HepG2 (cell line): ENCODE results near the gene ALK. TPM values are rescaled to one million over a fixed set of nuclear protein-coding genes. Genes with fewer than 3 reads are reported as not detected.

Experiments
- ATAC-seq: fragments of 200-7000 bp; cut with Tn5 transposase; 3 replicates; pipeline ENCODE4 v1.9.1; 2020; ENCODE audit warnings: mild to moderate bottlenecking, moderate library complexity
- BruUV-seq: library from RNA; stranded (reverse); fragments of 400-500 nt; replicated peaks from 2 replicates; lab custom pipeline; 2021; lab: Mats Ljungman, UMichigan
- CTCF ChIA-PET: fragments of 300-600 bp; formaldehyde crosslinking; extraction: SDS; loops from one replicate; lab custom pipeline; 2021; ENCODE audit warnings: low total read pairs, inconsistent platforms, low intra/inter-chr PET ratio; lab: Yijun Ruan, JAX
- POLR2A ChIA-PET: fragments of 350-600 bp; sonication (Branson Sonifier 250); formaldehyde crosslinking; loops from one replicate; lab custom pipeline; 2020; ENCODE audit warnings: antibody characterized with exemption, inconsistent platforms; lab: Yijun Ruan, JAX
- DNase-seq: peaks from one replicate; pipeline ENCODE4 v3.0.0-alpha.2; 2015; ENCODE audit warnings: low spot score
- FAIRE-seq: peaks from 3 replicates; lab custom pipeline; 2011; peaks lifted over from hg19 to GRCh38; lab: Jason Lieb, UNC
- H2AFZ ChIP-seq: one replicate; pipeline ENCODE4 v1.6.1; 2011; ENCODE audit warnings: low read length, inconsistent platforms
- H3K27ac ChIP-seq: fragments of 300-600 bp; 3 replicates; pipeline ENCODE4 v1.8.0; 2011; ENCODE audit warnings: mixed run types, mild to moderate bottlenecking, mixed read lengths, low read length, inconsistent platforms; ENCODE audit not compliant: insufficient read depth; ENCODE audit errors: extremely low read length
- H3K27me3 ChIP-seq, 2 experiments: fragments of 200-600 bp in 1 of 2; 2 replicates in 1 of 2; 3 replicates in 1 of 2; pipeline versions ENCODE4 v1.6.0 to v1.8.0; 2011; ENCODE audit warnings: low read length in 2 of 2, mild to moderate bottlenecking in 2 of 2, moderate library complexity in 2 of 2, inconsistent platforms in 1 of 2; ENCODE audit not compliant: insufficient read depth in 2 of 2, control insufficient read depth in 1 of 2
- H3K36me3 ChIP-seq, 2 experiments: fragments of 200-600 bp in 1 of 2; replicated peaks in 1 of 2; 2 replicates in 1 of 2; 3 replicates in 1 of 2; pipeline versions ENCODE4 v1.5.1 to v1.8.0; 2011; ENCODE audit warnings: low read length in 2 of 2, inconsistent platforms in 1 of 2; ENCODE audit not compliant: insufficient read depth in 2 of 2, control insufficient read depth in 1 of 2
- H3K4me1 ChIP-seq: 2 replicates; pipeline ENCODE4 v1.5.1; 2012; ENCODE audit warnings: low read length, inconsistent platforms; ENCODE audit not compliant: insufficient read depth
- H3K4me2 ChIP-seq: 2 replicates; pipeline ENCODE4 v1.6.0; 2011; ENCODE audit warnings: low read depth, low read length, inconsistent platforms
- H3K4me3 ChIP-seq, 3 experiments: fragments of 200-600 bp in 1 of 3; sonication (generic), shearing (Covaris generic) in 1 of 3; replicated peaks in 1 of 3; 2 replicates each; pipeline ENCODE4 v1.5.1; 2011 to 2016; ENCODE audit warnings: low read length in 3 of 3, inconsistent platforms in 2 of 3, low read depth in 2 of 3, mild to moderate bottlenecking in 2 of 3, control low read depth in 1 of 3, mixed read lengths in 1 of 3; ENCODE audit not compliant: insufficient read depth in 1 of 3
- H3K79me2 ChIP-seq: one replicate; pipeline ENCODE4 v1.6.1; 2011; ENCODE audit warnings: low read length, inconsistent platforms; ENCODE audit not compliant: insufficient read depth
- H3K9ac ChIP-seq: 2 replicates; pipeline ENCODE4 v1.6.0; 2011; ENCODE audit warnings: mild to moderate bottlenecking, low read depth, low read length, inconsistent platforms; ENCODE audit not compliant: insufficient read depth
- H3K9me3 ChIP-seq: 2 replicates; pipeline ENCODE4 v1.5.1; 2012; ENCODE audit warnings: mild to moderate bottlenecking, low read length
- H4K20me1 ChIP-seq: 2 replicates; pipeline ENCODE4 v1.6.0; 2011; ENCODE audit warnings: inconsistent platforms, mild to moderate bottlenecking, low read length, moderate library complexity; ENCODE audit not compliant: insufficient read depth
- AGO1 ChIP-seq: fragments of 200-400 bp; formaldehyde crosslinking; IDR thresholded peaks from 2 replicates; pipeline ENCODE4 v1.6.1; 2017; ENCODE audit warnings: mild to moderate bottlenecking, low read depth, low read length, moderate library complexity; ENCODE audit not compliant: poor library complexity, severe bottlenecking
- BHLHE40 ChIP-seq: IDR thresholded peaks from 2 replicates; pipeline ENCODE4 v1.6.1; 2011; ENCODE audit warnings: low read length, improper control_type of control experiment
- CBX5 ChIP-seq: sonication (generic); formaldehyde crosslinking; IDR thresholded peaks from 2 replicates; pipeline ENCODE4 v1.4.0; 2020; ENCODE audit warnings: missing genetic modification reagents, borderline replicate concordance
- CEBPB ChIP-seq: IDR thresholded peaks from 2 replicates; pipeline ENCODE4 v1.6.1; 2011; ENCODE audit warnings: low read depth, low read length, improper control_type of control experiment, borderline replicate concordance
- FUBP1 ChIP-seq: sonication (generic); formaldehyde crosslinking; IDR thresholded peaks from 2 replicates; pipeline ENCODE4 v1.5.1; 2020; ENCODE audit warnings: missing genetic modification reagents, mild to moderate bottlenecking, borderline replicate concordance
- HNRNPUL1 ChIP-seq: fragments of 200-400 bp; formaldehyde crosslinking; IDR thresholded peaks from 2 replicates; pipeline ENCODE4 v1.6.1; 2017; ENCODE audit warnings: low read depth, mild to moderate bottlenecking, low read length, moderate library complexity
- KAT7 ChIP-seq: IDR thresholded peaks from 2 replicates; pipeline ENCODE4 v1.6.1; 2018; ENCODE audit warnings: borderline replicate concordance, missing compliant biosample characterization
- KDM3A ChIP-seq: IDR thresholded peaks from 2 replicates; pipeline ENCODE4 v1.6.1; 2018; ENCODE audit warnings: low read depth, missing compliant biosample characterization
- SUZ12 ChIP-seq: fragments of 150-350 bp; IDR thresholded peaks from 2 replicates; pipeline ENCODE4 v1.6.1; 2014; ENCODE audit warnings: low read depth, low read length
- TFDP1 ChIP-seq: IDR thresholded peaks from 2 replicates; pipeline ENCODE4 v1.6.1; 2016; ENCODE audit warnings: missing compliant biosample characterization, missing genetic modification reagents, borderline replicate concordance
- ZFP90 ChIP-seq: sonication (generic); formaldehyde crosslinking; IDR thresholded peaks from 2 replicates; pipeline ENCODE4 v1.8.0; 2022; ENCODE audit warnings: missing genetic modification reagents, mild to moderate bottlenecking, inconsistent platforms, borderline replicate concordance
- ZNF10 ChIP-seq: sonication (generic); formaldehyde crosslinking; IDR thresholded peaks from 2 replicates; pipeline ENCODE4 v1.4.0; 2020; ENCODE audit warnings: mild to moderate bottlenecking, low read depth, missing genetic modification reagents, borderline replicate concordance
- ZNF160 ChIP-seq: sonication (generic); formaldehyde crosslinking; IDR thresholded peaks from 2 replicates; pipeline ENCODE4 v1.8.0; 2022; ENCODE audit warnings: mild to moderate bottlenecking, inconsistent platforms, missing genetic modification reagents
- ZNF251 ChIP-seq: sonication (generic); formaldehyde crosslinking; IDR thresholded peaks from 2 replicates; pipeline ENCODE4 v1.9.0; 2021; ENCODE audit warnings: mild to moderate bottlenecking, missing genetic modification reagents
- ZNF746 ChIP-seq: sonication (generic); formaldehyde crosslinking; IDR thresholded peaks from 2 replicates; pipeline ENCODE4 v1.8.0; 2022; ENCODE audit warnings: mild to moderate bottlenecking, missing genetic modification reagents
- ZNF773 ChIP-seq: sonication (generic); formaldehyde crosslinking; IDR thresholded peaks from 2 replicates; pipeline ENCODE4 v1.4.0; 2020; ENCODE audit warnings: missing genetic modification reagents, borderline replicate concordance
- ZNF781 ChIP-seq: sonication (generic); formaldehyde crosslinking; IDR thresholded peaks from 2 replicates; pipeline ENCODE4 v1.5.1; 2020; ENCODE audit warnings: borderline replicate concordance, mild to moderate bottlenecking, missing genetic modification reagents; ENCODE audit errors: not compliant biosample characterization
- ZNF788 ChIP-seq: sonication (generic); formaldehyde crosslinking; IDR thresholded peaks from 2 replicates; pipeline ENCODE4 v1.5.0; 2020; ENCODE audit warnings: mild to moderate bottlenecking, missing genetic modification reagents, borderline replicate concordance
- WGBS: methylation state at CpG from one replicate; pipeline ENCODE4 v1.1.6; 2017; ENCODE audit warnings: low lambda C conversion rate; 5-methylcytosine and 5-hydroxymethylcytosine counted together
- in situ Hi-C: cut with HindIII; loops from 2 replicates; pipeline ENCODE4 v1.10.0; 2017; ENCODE audit warnings: low pct_unique_long_range_greater_than_20kb; ENCODE audit not compliant: extremely low pct_ligation_motif_present
- intact Hi-C: fragments of 100-400 bp; cut with micrococcal nuclease; formaldehyde crosslinking; loops from one replicate; pipeline ENCODE4 v1.10.0; 2022; ENCODE audit not compliant: unreplicated experiment
- polyA plus RNA-seq, 8 experiments: library from polyadenylated mRNA; depleted of rRNA in 3 of 8; stranded (reverse) in 7 of 8; unstranded in 1 of 8; fragments of >200 nt; fragmentation: Illumina TruSeq in 4 of 8; extraction: Trizol in 4 of 8; gene quantifications; 2 replicates each; pipeline versions ENCODE4 v1.2.1 to v1.2.3, GENCODE V29; 2011 to 2016; ENCODE audit warnings: low read depth in 4 of 8, missing spikeins in 1 of 8, mixed read lengths in 1 of 8; ENCODE audit not compliant: insufficient read depth in 1 of 8
- total RNA-seq, 5 experiments: library from RNA; depleted of rRNA; stranded (reverse); fragments of >200 nt; fragmentation: Illumina TruSeq; extraction: Trizol; gene quantifications; 2 replicates each; pipeline ENCODE4 v1.2.3, GENCODE V29; 2016; ENCODE audit warnings: low read depth in 1 of 5

ALK gene
- total and polyA plus RNA-seq, 2 of the 13 experiments (the other 11 are each of a cell fraction or from before 2014, with no cell fraction given): not detected

GRCh38 chr2:29606104-29607037 is 315.0 kb downstream of the ALK start:
- no peaks in the 10 kb centered on the region; a peak in 1 of 5 replicates for H3K27me3 ChIP-seq

GRCh38 chr2:29603341-29603740 is 318.0 kb downstream of the ALK start:
- no peak for TF ChIP-seq HNRNPUL1
- no peak for TF ChIP-seq KAT7 (CRISPR knock-in tag)
- TF ChIP-seq TFDP1 (CRISPR knock-in tag): no peak
- no peak for TF ChIP-seq AGO1
- no peak for TF ChIP-seq BHLHE40
- TF ChIP-seq FUBP1 (CRISPR knock-in tag): no peak
- TF ChIP-seq ZNF788: no peak
- TF ChIP-seq ZNF251 (CRISPR knock-in tag): no peak
- TF ChIP-seq SUZ12: no peak
- no peak for TF ChIP-seq ZNF746 (CRISPR knock-in tag)
- no peak for TF ChIP-seq KDM3A
- TF ChIP-seq, all 625 proteins: peak for 0
- in situ Hi-C loops (no loop called here), intact Hi-C loops (no loop called here)
- H3K9ac ChIP-seq: no peak overlapping the region
- no TSS peak for BruUV-seq
- H3K4me1 ChIP-seq: no peaks in the 10 kb centered on the region
- DNase-seq (no peak), ATAC-seq (no peak), FAIRE-seq (no peak)
- no peaks in the 10 kb centered on the region for H4K20me1 ChIP-seq
- CTCF ChIA-PET: no interaction called here
- 7% methylated on average over 1 of the region's 1 CpG for WGBS
- H3K4me3 ChIP-seq: no peak overlapping the region
- H3K27me3 ChIP-seq: no peaks in the 10 kb centered on the region
- no peaks in the 10 kb centered on the region for H3K36me3 ChIP-seq
- no peaks in the 10 kb centered on the region for H3K79me2 ChIP-seq
- POLR2A ChIA-PET: no interaction called here
- no peak overlapping the region for H3K27ac ChIP-seq
- no peak overlapping the region for H2AFZ ChIP-seq
- no peak overlapping the region for H3K4me2 ChIP-seq
- H3K9me3 ChIP-seq: no peaks in the 10 kb centered on the region

More at GRCh38 chr2:29606104-29607037, 315.0 kb downstream of the ALK start:
- no peaks in the 10 kb centered on the region for H3K4me1 ChIP-seq
- BruUV-seq: no TSS peak
- no peak overlapping the region for H3K4me3 ChIP-seq
- intact Hi-C loops: no loop called here
- no peaks in the 10 kb centered on the region for H3K9me3 ChIP-seq
- H4K20me1 ChIP-seq: no peaks in the 10 kb centered on the region
- no peaks in the 10 kb centered on the region for H3K36me3 ChIP-seq
- 0% methylated on average over 1 of the region's 1 CpG for WGBS
- ChIA-PET POLR2A (no interaction called here), CTCF (no interaction called here)
- FAIRE-seq (no peak), ATAC-seq (no peak), DNase-seq (no peak)
- H3K27ac ChIP-seq: no peak overlapping the region
- no peak overlapping the region for H3K4me2 ChIP-seq
- TF ChIP-seq ZNF10 (CRISPR knock-in tag) (no peak), CEBPB (no peak), CBX5 (CRISPR knock-in tag) (no peak), ZNF160 (CRISPR knock-in tag) (no peak), ZNF773 (CRISPR knock-in tag) (no peak), ZNF781 (no peak), ZFP90 (CRISPR knock-in tag) (no peak)
- no peaks in the 10 kb centered on the region for H3K79me2 ChIP-seq
- no peak overlapping the region for H2AFZ ChIP-seq
- no peak overlapping the region for H3K9ac ChIP-seq
- in situ Hi-C loops: no loop called here
